SK-N-DZ (cell line): ENCODE measurements around the gene OR11H7.
"Not testable (repeated sequence)": the region's sequence is repeated elsewhere in the genome, so short reads cannot be mapped to it uniquely, and the experiment has no call there.

Experiments used
- DNase-seq: peaks from one replicate; pipeline ENCODE4 v3.0.0-alpha.2; 2015; ENCODE audit warnings: low spot score

OR11H7 gene

DNA sequence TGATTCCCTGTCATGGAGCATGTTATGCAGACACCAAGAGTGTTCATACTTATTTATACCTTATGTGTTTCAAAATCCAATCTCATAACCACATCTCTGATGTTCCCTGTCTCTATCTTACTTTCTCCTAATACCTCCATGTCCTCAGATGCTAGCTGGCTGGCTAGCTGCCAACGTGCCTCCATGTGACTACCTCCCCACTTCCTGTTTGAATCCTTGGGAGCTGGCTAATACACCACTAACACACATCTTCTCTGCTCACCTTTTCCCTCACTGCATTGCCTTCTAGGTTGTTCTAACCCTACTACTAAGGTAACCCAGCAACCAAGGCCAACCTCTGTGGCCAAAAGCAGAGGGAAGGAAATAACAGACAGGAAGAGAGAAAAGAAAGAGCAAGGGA is 49.6 kb downstream of the OR11H7 start:
- DNase-seq: no peak

GRCh38 chr14:20280265-20280664 is 51.5 kb downstream of the OR11H7 start:
- not testable (repeated sequence) for DNase-seq
